ENCODE results near the gene DLG2.

DLG2 gene

GRCh38 chr11:84524422-84525051 is 1102.6 kb downstream of the DLG2 start:
- no peak for DNase-seq

- no peak for DNase-seq
Observed at GRCh38 chr11:84522331-84522730, 1104.8 kb downstream of the DLG2 start.

GRCh38 chr11:84518631-84519183 is 1108.4 kb downstream of the DLG2 start:
- no peak for DNase-seq

GRCh38 chr11:84514436-84514835 is 1112.7 kb downstream of the DLG2 start:
- no peak for DNase-seq

- no peak for DNase-seq
Observed at GRCh38 chr11:84503503-84503902, 1123.6 kb downstream of the DLG2 start.

GRCh38 chr11:84501750-84502149 is 1125.4 kb downstream of the DLG2 start:
- no peak for DNase-seq

- no peak for DNase-seq
Observed at GRCh38 chr11:84497981-84498411, 1129.1 kb downstream of the DLG2 start.

- DNase-seq, result no peak
Observed at GRCh38 chr11:84497181-84497580, 1130.0 kb downstream of the DLG2 start.

GRCh38 chr11:84496122-84496521 is 1131.0 kb downstream of the DLG2 start:
- DNase-seq, result no peak

- no peak for DNase-seq
Observed at GRCh38 chr11:84480131-84480530, 1147.0 kb downstream of the DLG2 start.

GRCh38 chr11:84476581-84476980 is 1150.6 kb downstream of the DLG2 start:
- no peak for DNase-seq

- no peak for DNase-seq
Observed at GRCh38 chr11:84471501-84471900, 1155.6 kb downstream of the DLG2 start.

GRCh38 chr11:84468235-84468634 is 1158.9 kb downstream of the DLG2 start:
- no peak for DNase-seq

GRCh38 chr11:84465040-84465439 is 1162.1 kb downstream of the DLG2 start:
- no peak for DNase-seq

GRCh38 chr11:84455691-84456090 is 1171.5 kb downstream of the DLG2 start:
- DNase-seq, result no peak

GRCh38 chr11:84452211-84452610 is 1174.9 kb downstream of the DLG2 start:
- DNase-seq, result no peak

GRCh38 chr11:84438565-84438964 is 1188.6 kb downstream of the DLG2 start:
- no peak for DNase-seq

GRCh38 chr11:84437071-84437980 is 1189.8 kb downstream of the DLG2 start:
- no peak for DNase-seq

- DNase-seq, result no peak
Observed at GRCh38 chr11:84430661-84431060, 1196.5 kb downstream of the DLG2 start.

GRCh38 chr11:84425673-84426072 is 1201.5 kb downstream of the DLG2 start:
- no peak for DNase-seq

- DNase-seq, result no peak
Observed at GRCh38 chr11:84420271-84420670, 1206.9 kb downstream of the DLG2 start.

GRCh38 chr11:84419616-84420015 is 1207.5 kb downstream of the DLG2 start:
- DNase-seq, result no peak

GRCh38 chr11:84414920-84415319 is 1212.2 kb downstream of the DLG2 start:
- DNase-seq, result no peak

GRCh38 chr11:84413549-84413948 is 1213.6 kb downstream of the DLG2 start:
- no peak for DNase-seq
